ENCODE measurements around the gene CD1C.

GRCh38 chr1:158330391-158331105, 40.8 kb downstream of the CD1C start:
- TF ChIP-seq CTCF (IDR thresholded peaks at IDR 0.05) (no peak), EP300 (IDR thresholded peaks at IDR 0.05) (no peak)
